HCT116 (cell line): ENCODE measurements around the gene FGF8.

Source experiments
- ATF3 ChIP-seq: IDR thresholded peaks from 2 replicates; pipeline ENCODE4 v1.6.1; 2012
- CTCF ChIP-seq, 3 experiments: fragments of 200-600 bp in 1 of 3; sonication (generic) in 1 of 3; IDR thresholded peaks in 2 of 3; conservative IDR thresholded peaks in 1 of 3; 2 replicates each; pipeline ENCODE4 v1.5.1; 2012 to 2017; ENCODE audit warnings: low read depth in 2 of 3, low read length in 2 of 3, antibody characterized with exemption in 1 of 3, borderline replicate concordance in 1 of 3, control low read depth in 1 of 3, mild to moderate bottlenecking in 1 of 3, mixed read lengths in 1 of 3, mixed run types in 1 of 3, moderate library complexity in 1 of 3; ENCODE audit not compliant: insufficient read depth in 1 of 3
- EGR1 ChIP-seq: IDR thresholded peaks from 2 replicates; pipeline ENCODE4 v1.6.1; 2012; ENCODE audit warnings: low read depth
- EZH2 ChIP-seq: fragments of 200-600 bp; sonication (generic); IDR thresholded peaks from 2 replicates; pipeline ENCODE4 v1.6.1; 2017; ENCODE audit warnings: antibody characterized with exemption, mixed run types
- JUND ChIP-seq: IDR thresholded peaks from 2 replicates; pipeline ENCODE4 v1.6.1; 2012
- POLR2A ChIP-seq: IDR thresholded peaks from 2 replicates; pipeline ENCODE4 v1.7.0; 2011; ENCODE audit warnings: borderline replicate concordance; ENCODE audit not compliant: insufficient read depth, insufficient read length; ENCODE audit errors: extremely low read depth
- SP1 ChIP-seq: IDR thresholded peaks from 2 replicates; pipeline ENCODE4 v1.6.1; 2012; ENCODE audit warnings: low read depth

- TF ChIP-seq CTCF (IDR thresholded peaks at IDR 0.05 in 2 of 3, conservative IDR thresholded peaks at IDR 0.05 in 1 of 3; ENCODE audit: borderline replicate concordance in 1 of 3, insufficient read depth in 1 of 3, low read depth in 2 of 3, low read length in 2 of 3) (no peak), ATF3 (no peak), EZH2 (no peak), POLR2A (no peak), SP1 (no peak), EGR1 (no peak), JUND (no peak)
These were observed 9.6 kb downstream of the FGF8 start for GRCh38 chr10:101766306-101766705.
